Astrocyte of the cerebellum (primary cell): Measurements from ENCODE around the gene P2RX3.
A peak's percentile ranks its signal among the peaks of the same experiment; 100 is the strongest.

ENCODE experiments used
- DNase-seq: peaks from one replicate; pipeline ENCODE4 v3.0.0-alpha.2; 2011; ENCODE audit warnings: low read depth
- H3K4me3 ChIP-seq: 2 replicates; pipeline ENCODE4 v1.5.1; 2011; ENCODE audit warnings: mild to moderate bottlenecking, low read depth, low read length, moderate library complexity
- CTCF ChIP-seq: IDR thresholded peaks from 2 replicates; pipeline ENCODE4 v1.5.1; 2012; ENCODE audit warnings: low read length, low read depth, moderate library complexity, mild to moderate bottlenecking; ENCODE audit errors: missing control alignments
- in situ Hi-C: cut with HindIII; loops from 2 replicates; pipeline ENCODE4 v1.10.0; 2017; ENCODE audit warnings: low sequenced_read_pairs

Gene P2RX3

DNA sequence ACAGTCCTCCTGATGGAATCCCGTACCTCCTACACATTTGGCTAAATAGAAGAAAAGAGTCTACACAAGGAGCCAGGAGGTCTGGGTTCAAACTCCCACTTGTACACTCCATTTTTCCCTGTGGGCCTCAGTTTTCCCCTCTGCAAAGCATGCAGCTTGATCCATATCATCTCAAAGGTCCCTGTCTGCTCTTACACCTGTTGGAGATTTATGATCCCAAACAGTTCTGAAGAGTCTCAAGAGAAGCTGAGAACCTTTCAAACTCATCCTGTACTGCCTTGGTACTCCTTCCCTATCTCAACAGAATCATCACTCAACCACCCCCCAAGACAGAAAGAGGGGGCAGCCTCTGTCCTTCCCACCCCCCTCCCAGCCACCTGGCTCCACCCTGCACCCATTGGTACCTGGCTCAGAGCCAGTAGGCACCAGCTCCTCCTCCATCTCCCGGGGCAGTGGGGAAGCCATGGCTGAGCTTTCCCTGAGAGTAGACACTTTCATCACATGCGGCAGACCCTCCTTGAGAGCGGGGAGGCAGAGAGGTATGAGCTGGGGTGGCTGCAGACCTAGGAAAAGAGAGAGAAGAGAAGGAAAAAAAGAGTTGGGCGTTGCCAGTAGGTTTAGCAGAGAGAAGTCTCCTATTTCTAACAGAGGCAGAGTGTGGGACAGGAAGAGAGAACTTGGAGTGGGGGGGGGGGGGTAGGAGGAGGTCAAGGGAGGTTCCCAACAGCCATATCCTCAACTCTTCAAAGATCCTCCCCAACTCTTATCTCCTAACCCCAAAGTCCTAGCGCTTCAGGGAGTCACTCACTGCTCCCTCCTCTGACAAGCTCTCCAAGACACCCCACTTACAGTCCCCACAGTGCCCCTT is 16.5 kb upstream of the P2RX3 start:
- H3K4me3 ChIP-seq: peak overlapping the region; percentile 55
- no peak for TF ChIP-seq CTCF
- DNase-seq: no peak
- in situ Hi-C loops: no loop called here

- in situ Hi-C loops: no loop called here
- no peak for TF ChIP-seq CTCF
- H3K4me3 ChIP-seq: peak overlapping the region; percentile 55
- DNase-seq: peak; percentile 88
These were observed 15.6 kb upstream of the P2RX3 start for GRCh38 chr11:57322256-57323166.

- in situ Hi-C loops: no loop called here
- no peak for DNase-seq
- no peak for TF ChIP-seq CTCF
- H3K4me3 ChIP-seq: peak overlapping the region; percentile 55
These were observed 14.8 kb upstream of the P2RX3 start for GRCh38 chr11:57323167-57323854.

- in situ Hi-C loops: no loop called here
- DNase-seq: no peak
- TF ChIP-seq CTCF: no peak
- peak overlapping the region; percentile 55 for H3K4me3 ChIP-seq
These were observed 14.3 kb upstream of the P2RX3 start for GRCh38 chr11:57323855-57324153.

- in situ Hi-C loops: no loop called here
These were observed 13.8 kb upstream of the P2RX3 start for GRCh38 chr11:57324154-57324885.

More at GRCh38 chr11:57324154-57324885, 13.8 kb upstream of the P2RX3 start:
- no peak for TF ChIP-seq CTCF
- peak overlapping the region; percentile 55 for H3K4me3 ChIP-seq
- no peak for DNase-seq
